Lower leg skin (tissue), 3 donors: ENCODE measurements around the gene GRIFIN.

Experiments
- CTCF ChIP-seq, 3 donors: fragments of 450-650 bp; IDR thresholded peaks; one replicate each; pipeline ENCODE4 v1.5.1; 2016; ENCODE audit warnings: antibody characterized with exemption in 3 of 3, mild to moderate bottlenecking in 3 of 3, moderate library complexity in 2 of 3
- POLR2A ChIP-seq, 2 donors: fragments of 450-650 bp; IDR thresholded peaks; one replicate each; pipeline ENCODE4 v1.6.1; 2016 to 2017; ENCODE audit warnings: antibody characterized with exemption in 2 of 2, mild to moderate bottlenecking in 1 of 2, moderate library complexity in 1 of 2

- no peak for TF ChIP-seq POLR2A (IDR thresholded peaks at IDR 0.05)
- no peak for TF ChIP-seq CTCF (IDR thresholded peaks at IDR 0.05)
Measured at GRCh38 chr7:2517026-2517425, 40.8 kb upstream of the GRIFIN start.
